Renal cortex interstitium (tissue), 15 donors: ENCODE measurements around the gene PKD1L1. TPM values are rescaled to one million over a fixed set of nuclear protein-coding genes. Genes with fewer than 3 reads are reported as not detected.
"Not testable (repeated sequence)": the region's sequence is repeated elsewhere in the genome, so short reads cannot be mapped to it uniquely, and the experiment has no call there.

ENCODE experiments used
- DNase-seq, 11 donors: peaks; one replicate each; pipeline ENCODE4 v3.0.0-alpha.2; 2013; ENCODE audit warnings: low read depth in 9 of 11, low spot score in 4 of 11; ENCODE audit errors: extremely low read depth in 1 of 11
- long read RNA-seq, 16 experiments: transcript quantifications; one replicate each; lab custom pipeline, GENCODE V29; 2026
- polyA plus RNA-seq, 3 donors: library from polyadenylated mRNA; unstranded; fragments of 120-200 nt; gene quantifications; one replicate each; pipeline ENCODE4 v1.2.1, GENCODE V29; 2013; ENCODE audit not compliant: insufficient read length in 3 of 3

The PKD1L1 gene, protein sequence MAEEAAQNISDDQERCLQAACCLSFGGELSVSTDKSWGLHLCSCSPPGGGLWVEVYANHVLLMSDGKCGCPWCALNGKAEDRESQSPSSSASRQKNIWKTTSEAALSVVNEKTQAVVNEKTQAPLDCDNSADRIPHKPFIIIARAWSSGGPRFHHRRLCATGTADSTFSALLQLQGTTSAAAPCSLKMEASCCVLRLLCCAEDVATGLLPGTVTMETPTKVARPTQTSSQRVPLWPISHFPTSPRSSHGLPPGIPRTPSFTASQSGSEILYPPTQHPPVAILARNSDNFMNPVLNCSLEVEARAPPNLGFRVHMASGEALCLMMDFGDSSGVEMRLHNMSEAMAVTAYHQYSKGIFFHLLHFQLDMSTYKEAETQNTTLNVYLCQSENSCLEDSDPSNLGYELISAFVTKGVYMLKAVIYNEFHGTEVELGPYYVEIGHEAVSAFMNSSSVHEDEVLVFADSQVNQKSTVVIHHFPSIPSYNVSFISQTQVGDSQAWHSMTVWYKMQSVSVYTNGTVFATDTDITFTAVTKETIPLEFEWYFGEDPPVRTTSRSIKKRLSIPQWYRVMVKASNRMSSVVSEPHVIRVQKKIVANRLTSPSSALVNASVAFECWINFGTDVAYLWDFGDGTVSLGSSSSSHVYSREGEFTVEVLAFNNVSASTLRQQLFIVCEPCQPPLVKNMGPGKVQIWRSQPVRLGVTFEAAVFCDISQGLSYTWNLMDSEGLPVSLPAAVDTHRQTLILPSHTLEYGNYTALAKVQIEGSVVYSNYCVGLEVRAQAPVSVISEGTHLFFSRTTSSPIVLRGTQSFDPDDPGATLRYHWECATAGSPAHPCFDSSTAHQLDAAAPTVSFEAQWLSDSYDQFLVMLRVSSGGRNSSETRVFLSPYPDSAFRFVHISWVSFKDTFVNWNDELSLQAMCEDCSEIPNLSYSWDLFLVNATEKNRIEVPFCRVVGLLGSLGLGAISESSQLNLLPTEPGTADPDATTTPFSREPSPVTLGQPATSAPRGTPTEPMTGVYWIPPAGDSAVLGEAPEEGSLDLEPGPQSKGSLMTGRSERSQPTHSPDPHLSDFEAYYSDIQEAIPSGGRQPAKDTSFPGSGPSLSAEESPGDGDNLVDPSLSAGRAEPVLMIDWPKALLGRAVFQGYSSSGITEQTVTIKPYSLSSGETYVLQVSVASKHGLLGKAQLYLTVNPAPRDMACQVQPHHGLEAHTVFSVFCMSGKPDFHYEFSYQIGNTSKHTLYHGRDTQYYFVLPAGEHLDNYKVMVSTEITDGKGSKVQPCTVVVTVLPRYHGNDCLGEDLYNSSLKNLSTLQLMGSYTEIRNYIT (N-terminal part only)
- under 1 TPM; 0.22 to 0.50 (median 0.30) TPM for polyA plus RNA-seq
- long read RNA-seq, donor 1 = 0 reads
- long read RNA-seq, donor 2 = 0 reads
- long read RNA-seq, donor 3 = 0 reads
- long read RNA-seq, donor 4 = 0 reads
- long read RNA-seq, donor 5 = 0 reads
- long read RNA-seq, donor 6 = 0 reads
- long read RNA-seq, donor 7 = 0 reads
- long read RNA-seq, donor 8 = 0 reads
- long read RNA-seq, donor 9 = 0 reads
- long read RNA-seq, donor 10 = 0 reads
- long read RNA-seq, donor 11 = 0 reads
- long read RNA-seq, donor 12 = 0 reads
- long read RNA-seq, donor 13 = 0 reads
- long read RNA-seq, donor 14 = 0 reads
- long read RNA-seq, donor 15 = 0 reads
- long read RNA-seq, donor 16 = 0 reads

DNA sequence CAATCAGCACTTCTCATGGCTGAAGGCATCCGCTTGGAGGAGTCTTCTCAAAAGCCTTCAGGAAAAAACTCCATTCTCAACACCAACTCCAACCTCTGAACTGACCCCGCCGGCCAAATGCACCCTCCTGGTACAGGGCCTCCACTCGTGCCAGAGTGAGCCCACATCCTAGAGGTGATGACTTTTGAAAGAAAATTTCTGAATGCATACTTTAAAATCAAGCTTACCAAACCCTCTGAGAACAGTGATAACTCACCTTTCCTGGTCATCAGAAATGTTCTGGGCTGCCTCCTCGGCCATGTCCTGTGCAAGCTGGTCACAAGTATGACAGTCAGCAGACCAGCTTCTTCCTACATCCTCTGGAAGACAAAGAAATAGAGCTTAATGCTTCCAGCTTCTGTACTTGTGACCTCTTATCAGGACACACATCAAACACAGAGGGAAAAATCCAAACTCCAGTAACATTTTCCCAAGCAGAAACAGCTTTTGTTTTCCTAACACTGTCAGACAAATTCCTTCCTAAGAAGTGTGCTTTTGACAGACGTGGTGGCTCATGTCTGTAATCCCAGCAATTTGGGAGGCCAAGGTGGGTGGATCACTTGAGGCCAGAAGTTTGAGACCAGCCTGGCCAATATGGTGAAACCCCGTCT is at the start of gene PKD1L1:
PKD1L1 (minus strand) TSS at position 326 of the 650 bp plus-strand sequence; CDS start at position 300, 26 bp downstream.
- DNase-seq = no peak

DNA sequence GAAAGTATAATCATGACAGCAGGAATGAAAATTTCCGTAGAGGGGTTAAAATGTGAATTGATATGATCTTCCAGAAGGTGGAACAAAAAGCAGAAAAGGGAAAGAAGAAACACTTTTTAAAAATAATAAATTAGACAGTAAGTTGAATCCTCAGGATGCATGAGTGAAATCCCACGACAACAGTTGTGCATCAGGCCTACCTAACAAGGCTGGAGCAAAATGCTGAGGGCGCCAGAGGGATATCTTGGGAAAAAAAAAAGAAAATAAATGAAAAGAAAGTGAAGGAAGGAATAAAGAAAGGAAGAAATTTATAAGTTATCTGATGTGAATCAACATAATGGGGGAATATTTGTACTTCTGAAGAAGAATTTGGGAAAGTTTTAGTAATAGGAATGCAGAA is 44.2 kb upstream of the PKD1L1 start:
- DNase-seq = no peak

DNA sequence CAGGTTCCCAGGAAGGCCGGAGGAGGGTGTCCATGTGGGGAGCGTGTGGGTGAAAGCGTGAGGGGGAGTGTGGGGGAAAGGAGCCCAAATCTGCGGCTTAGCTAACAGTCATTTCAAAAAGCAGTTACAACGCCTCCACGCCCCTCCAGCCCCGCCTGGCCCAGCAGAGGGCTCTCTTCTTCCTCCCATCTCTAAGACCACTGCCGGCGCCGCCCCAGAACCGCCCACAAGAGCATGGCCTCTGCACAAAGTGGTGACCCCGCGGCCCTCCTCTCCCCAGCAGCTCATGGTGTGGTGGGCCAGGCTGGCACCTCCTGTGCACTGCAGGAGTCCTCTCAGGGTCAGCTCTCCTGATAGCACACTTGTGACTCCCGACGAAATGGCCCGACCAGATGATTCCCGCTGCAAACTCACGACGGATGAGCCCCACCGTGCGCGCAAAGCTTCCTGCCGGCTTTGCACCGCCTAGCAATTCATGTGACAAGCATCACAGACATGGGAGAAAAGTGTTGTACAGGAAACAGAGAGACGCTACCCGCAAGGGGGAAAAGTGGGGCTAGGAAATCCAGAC is 43.6 kb upstream of the PKD1L1 start:
- peak in 6 of 11 donors; percentile 47 to 64 (median 54) for DNase-seq

DNA sequence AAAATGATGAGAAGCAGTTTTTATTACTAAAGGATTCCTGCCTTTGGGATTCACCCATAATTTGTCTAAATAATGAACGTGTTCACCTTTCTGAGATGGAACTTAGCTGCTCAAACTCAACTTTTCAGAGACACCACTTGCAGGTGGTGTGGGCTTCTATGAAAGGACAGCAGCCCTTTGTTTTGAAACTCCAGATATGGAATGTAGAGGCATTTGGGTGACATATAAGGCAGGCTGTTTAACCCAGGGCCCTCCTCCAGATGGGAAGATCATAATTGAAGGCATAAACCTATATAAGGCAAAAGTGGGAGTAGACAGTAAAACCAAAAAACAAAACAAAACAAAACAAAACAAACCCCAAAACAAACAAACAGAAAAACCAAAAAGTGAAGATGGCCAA is 43.0 kb upstream of the PKD1L1 start:
- no peak for DNase-seq

DNA sequence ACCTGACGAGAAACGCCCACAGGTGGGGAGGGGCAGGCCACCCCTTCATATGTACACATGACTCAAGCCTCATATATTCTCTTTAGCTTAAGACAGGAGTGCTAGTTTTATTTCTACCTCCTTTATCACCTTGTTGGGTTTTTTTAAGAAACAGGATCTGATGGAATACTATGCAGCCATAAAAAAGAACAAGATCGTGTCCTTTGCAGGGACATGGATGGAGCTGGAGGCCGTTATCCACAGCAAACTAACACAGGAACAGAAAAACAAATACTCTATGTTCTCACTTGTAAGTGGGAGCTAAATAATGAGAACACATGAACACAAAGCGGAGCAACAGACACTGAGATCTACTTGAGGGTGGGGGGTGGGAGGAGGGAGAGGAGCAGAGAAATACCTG is 42.3 kb upstream of the PKD1L1 start:
- DNase-seq = no peak

DNA sequence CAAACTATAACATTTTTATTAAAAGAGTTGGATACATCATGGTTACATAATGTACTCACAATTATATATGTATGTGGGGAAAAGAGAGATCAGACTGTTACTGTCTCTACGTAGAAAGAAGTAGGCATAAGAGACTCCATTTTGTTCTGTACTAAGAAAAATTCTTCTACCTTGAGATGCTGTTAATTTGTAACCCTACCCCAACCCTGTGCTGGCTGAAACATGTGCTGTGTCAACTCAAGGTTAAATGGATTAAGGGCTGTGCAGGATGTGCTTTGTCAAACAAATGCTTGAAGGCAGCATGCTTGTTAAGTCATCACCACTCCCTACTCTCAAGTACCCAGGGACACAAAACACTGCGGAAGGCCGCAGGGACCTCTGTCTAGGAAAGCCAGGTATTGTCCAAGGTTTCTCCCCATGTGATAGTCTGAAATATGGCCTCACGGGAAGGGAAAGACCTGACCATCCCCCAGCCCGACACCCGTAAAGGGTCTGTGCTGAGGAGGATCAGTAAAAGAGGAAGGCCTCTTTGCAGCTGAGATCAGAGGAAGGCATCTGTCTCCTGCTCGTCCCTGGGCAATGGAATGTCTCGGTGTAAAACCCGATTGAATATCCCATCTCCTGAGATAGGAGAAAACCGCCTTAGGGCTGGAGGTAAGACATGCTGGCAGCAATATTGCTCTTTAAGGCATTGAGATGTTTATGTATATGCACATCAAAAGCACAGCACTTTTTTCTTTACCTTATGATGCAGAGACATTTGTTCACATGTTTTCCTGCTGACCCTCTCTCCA is 41.5 kb upstream of the PKD1L1 start:
- DNase-seq = not testable (repeated sequence)

DNA sequence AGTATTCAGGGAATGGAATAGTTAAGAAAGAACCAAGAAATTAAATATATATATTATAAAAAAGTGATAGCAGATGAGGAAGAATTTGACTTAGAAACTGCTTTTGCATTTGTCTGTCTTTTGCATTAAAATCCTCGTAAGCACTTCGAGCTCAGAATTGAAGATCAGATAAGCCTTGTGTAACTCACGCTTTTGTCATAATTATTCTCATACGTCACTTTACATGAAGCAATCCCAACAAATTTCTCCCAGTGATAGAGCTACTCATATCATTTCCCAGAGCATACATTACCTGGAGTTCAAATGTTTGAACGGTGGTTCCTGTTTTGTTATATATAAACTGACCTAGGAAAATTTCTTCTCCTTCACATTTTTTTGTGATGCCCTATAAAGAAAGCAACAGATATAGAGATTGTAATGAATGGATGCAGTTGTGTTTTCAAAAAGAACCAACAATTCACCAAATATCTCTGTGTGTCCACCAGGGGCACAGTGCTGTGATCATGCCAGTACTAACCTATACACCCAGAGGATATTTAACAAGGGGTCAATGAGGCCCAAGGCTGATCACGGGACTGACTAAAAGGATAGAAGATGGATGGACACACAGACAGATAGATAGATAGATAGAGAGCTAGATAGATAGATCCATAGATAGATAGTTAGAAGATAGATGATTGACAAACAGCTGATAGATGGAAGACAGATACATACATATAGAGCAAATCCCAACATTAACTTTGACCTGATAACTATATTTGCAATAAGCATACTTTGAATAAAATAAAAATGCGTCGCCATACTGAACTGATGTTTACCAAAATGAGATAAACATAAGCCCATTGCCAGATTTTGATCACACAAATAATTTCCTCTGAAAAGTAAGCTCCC is 40.5 kb upstream of the PKD1L1 start:
- no peak for DNase-seq

DNA sequence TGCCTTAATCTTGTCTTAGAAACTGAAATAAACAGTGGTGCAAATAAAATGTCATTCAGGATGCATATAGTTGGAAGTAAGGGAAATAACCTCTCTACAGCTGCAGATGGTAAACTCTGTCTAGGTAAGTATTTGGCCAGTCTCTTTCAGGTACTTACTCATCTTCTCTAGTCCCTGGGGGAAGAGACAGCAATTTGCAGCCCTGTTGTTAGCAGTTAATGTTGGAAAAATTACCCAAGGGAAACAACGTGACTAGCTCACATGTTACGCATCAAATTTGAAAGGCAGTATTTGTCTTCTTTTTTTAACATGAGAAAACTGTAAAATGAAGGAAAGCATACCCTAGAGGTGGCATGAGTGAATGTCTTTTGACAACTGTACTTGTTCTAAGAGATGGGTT is 34.3 kb upstream of the PKD1L1 start:
- no peak for DNase-seq

DNA sequence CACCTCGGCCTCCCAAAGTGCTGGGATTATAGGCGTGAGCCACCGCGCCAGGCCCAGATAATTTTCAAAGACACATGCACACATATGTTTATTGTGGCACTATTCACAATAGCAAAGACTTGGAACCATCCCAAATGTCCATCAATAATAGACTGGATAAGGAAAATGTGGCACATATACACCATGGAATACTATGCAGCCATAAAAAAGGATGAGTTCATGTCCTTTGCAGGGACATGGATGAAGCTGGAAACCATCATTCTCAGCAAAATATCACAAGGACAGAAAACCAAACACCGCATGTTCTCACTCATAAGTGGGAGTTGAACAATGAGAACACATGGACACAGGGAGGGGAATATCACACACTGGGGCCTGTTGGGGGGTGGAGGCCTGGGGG is 32.4 kb upstream of the PKD1L1 start:
- not testable (repeated sequence) for DNase-seq

DNA sequence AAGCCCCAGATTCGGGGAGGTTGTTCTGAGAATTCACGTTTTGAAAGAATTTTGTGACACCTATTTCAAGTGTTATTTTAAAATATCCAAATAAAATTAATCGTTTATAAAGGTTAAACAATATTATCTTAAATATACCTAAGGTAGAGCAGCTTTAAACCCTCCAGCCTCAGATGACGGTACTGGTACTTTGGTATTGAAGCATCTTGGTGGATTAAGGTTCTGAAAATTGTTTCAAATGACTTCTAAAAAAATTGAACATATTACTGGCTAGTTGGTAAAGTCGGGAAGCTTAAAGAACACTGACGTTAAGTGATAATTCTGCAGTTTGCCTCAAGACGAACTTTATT is 31.5 kb upstream of the PKD1L1 start:
- no peak for DNase-seq

DNA sequence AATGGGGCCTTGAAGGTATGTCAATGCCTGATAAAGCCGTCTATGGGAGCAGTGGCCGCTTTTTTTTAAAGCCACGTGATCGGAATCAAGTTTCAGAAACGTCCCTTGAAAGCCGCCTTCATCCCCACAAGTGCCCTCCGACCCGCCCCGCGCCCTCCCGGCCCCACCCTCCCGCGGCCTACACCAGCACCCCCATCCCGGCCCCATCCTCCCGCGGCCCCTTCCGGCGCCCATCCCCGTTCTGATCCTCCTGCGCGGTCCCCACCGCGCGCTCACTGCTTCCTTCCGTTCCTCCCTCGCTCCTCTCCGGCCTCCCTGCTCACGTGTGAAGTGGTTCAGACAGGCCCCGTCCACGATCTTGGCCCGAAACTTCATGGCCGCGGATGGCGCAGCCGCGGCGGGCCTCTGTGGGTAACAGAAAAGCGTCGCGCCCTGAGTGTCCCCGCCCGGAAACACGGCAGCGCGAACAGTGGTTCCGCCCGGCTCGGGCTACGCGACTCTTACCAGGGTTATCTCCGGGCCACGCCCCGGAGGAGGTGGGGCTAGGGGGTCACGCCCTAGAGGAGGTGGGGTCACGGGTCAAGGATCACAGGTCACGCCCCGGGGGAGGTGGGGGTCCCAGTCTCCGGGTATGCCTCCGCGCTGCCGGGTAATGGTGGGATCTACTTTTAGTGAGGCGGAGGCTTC is 31.0 kb upstream of the PKD1L1 start, which contains the start of gene HUS1:
HUS1 (minus strand) TSS at position 471 of the 687 bp plus-strand sequence; CDS start at position 375, 96 bp downstream.
- peak in 10 of 11 donors; percentile 60 to 79 (median 74) for DNase-seq

DNA sequence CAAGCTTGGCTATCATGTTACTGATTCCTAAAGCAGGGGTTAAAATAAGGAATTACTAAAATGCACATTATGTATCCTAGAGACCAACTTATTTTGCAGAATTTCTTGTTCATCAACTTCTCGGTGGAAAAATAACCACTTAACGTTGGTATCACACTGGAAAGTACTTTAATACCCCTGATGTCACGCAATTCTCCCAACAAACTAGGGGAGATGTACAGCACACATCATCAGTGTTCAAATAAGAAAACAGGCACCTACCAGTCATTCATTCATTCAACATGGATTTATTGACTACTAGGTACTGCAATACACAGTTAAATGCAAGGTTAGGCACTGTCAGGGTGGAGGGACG is 30.5 kb upstream of the PKD1L1 start:
- no peak for DNase-seq

DNA sequence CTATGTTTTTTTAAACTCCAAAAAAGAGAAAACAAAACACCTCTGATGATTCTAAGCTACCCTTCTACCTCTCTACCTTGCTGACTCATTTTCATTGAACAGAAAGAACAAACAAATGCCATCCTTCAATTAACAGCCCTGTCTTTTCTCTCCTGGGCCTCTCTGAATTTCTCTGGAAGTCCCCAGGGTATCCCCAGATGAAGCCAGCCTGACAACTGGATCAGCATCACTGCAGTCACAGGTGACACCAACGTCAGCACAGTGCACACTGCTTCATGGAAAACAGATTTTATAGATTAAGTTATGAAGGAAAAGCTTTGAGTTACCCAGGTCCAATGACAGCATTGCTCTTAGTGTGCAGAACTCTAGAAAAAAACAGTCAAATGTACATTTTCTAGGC is 25.5 kb upstream of the PKD1L1 start:
- DNase-seq = no peak

DNA sequence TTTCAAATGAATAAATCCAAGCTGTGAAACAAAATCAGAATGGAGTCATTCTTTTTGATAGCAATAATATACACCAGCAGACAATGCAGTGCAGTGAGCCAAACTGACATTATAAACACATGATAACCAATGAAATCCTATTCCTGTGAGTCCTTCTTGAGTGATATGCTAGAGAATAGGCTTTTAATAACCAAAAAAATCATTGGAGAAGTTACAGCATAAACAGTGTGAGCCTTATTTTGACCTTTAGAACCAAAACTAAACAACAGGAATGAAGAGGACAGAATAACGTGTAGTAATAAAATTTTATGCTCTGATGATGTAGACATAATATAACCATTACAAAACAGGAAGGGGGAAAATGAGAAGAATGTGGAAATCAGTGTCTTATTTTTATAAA is 22.5 kb upstream of the PKD1L1 start:
- DNase-seq = no peak
